ENCODE data around the gene VEGFD. TPM values are rescaled to one million over a fixed set of nuclear protein-coding genes. Genes with fewer than 3 reads are reported as not detected.

VEGFD gene
- total RNA-seq, 1 experiment from 2014 or later: not detected

- no TSS peak for BruUV-seq (replicated peaks)
- intact Hi-C loops (cut with micrococcal nuclease): no loop called here
- ChIA-PET CTCF (interaction anchor here (0.5 to 6.8 kb wide), 10 partner anchors 8 to 1366 kb away, joined by 3 to 87 read pairs (median 6); no protein-coding TSS in a partner anchor), POLR2A (no interaction called here)
- peaks cover 20% of the 10 kb centered on the region for H3K27me3 Mint-ChIP-seq (ENCODE audit: insufficient read depth, unreplicated experiment)
- no peaks in the 10 kb centered on the region for H3K36me3 Mint-ChIP-seq (ENCODE audit: insufficient read depth, unreplicated experiment)
- no peak for TF ChIP-seq CTCF (IDR thresholded peaks at IDR 0.05; ENCODE audit: unreplicated experiment)
- no peak overlapping the region for H3K4me3 Mint-ChIP-seq (ENCODE audit: unreplicated experiment)
- no peak overlapping the region for H3K27ac Mint-ChIP-seq (ENCODE audit: low read depth, unreplicated experiment)
- no peak for DNase-seq (ENCODE audit: unreplicated experiment)
- no peaks in the 10 kb centered on the region for H3K4me1 Mint-ChIP-seq (ENCODE audit: insufficient read depth, unreplicated experiment)
- H3K9me3 Mint-ChIP-seq (ENCODE audit: unreplicated experiment): no peaks in the 10 kb centered on the region
Measured at GRCh38 chrX:15298780-15299179, 85.4 kb downstream of the VEGFD start.

GRCh38 chrX:15298201-15298600 lies 86.0 kb downstream of the VEGFD start:
- Mint-ChIP-seq H3K4me1 (ENCODE audit: insufficient read depth, unreplicated experiment) (no peaks in the 10 kb centered on the region), H3K4me3 (ENCODE audit: unreplicated experiment) (no peak overlapping the region), H3K27me3 (ENCODE audit: insufficient read depth, unreplicated experiment) (peaks cover 20% of the 10 kb centered on the region), H3K27ac (ENCODE audit: low read depth, unreplicated experiment) (no peak overlapping the region), H3K36me3 (ENCODE audit: insufficient read depth, unreplicated experiment) (no peaks in the 10 kb centered on the region), H3K9me3 (ENCODE audit: unreplicated experiment) (no peaks in the 10 kb centered on the region)
- ChIA-PET CTCF (interaction anchor here (0.5 to 6.8 kb wide), 9 partner anchors 11 to 1280 kb away, joined by 3 to 87 read pairs (median 6); no protein-coding TSS in a partner anchor), POLR2A (no interaction called here)
- no peak for DNase-seq (ENCODE audit: unreplicated experiment)
- BruUV-seq (replicated peaks): no TSS peak
- intact Hi-C loops (cut with micrococcal nuclease): no loop called here
- no peak for TF ChIP-seq CTCF (IDR thresholded peaks at IDR 0.05; ENCODE audit: unreplicated experiment)

Other genes with a start within 250 kb of the VEGFD start
- gene ASB9, start 114.3 kb downstream of the VEGFD start, total RNA-seq (2022): 0.68 TPM in 1 of 2 replicates, not detected in the other
- gene ASB11, start 68.8 kb downstream of the VEGFD start, total RNA-seq (2022): not detected in 2 replicates
- gene PIGA, start 48.9 kb downstream of the VEGFD start, total RNA-seq (2022): 17.3 and 22.7 TPM in 2 replicates
- gene PIR, start 108.9 kb upstream of the VEGFD start, total RNA-seq (2022): 8.2 and 10.3 TPM in 2 replicates
- not detected in 2 replicates for gene BMX, start 116.4 kb upstream of the VEGFD start, total RNA-seq (2022)
- gene ACE2, start 216.5 kb upstream of the VEGFD start, total RNA-seq (2022): not detected in 2 replicates